GM12872 (cell line): Measurements from ENCODE around the gene RNF148.

ENCODE experiments used
- TF ChIP-seq, protein P1 (sequence below): IDR thresholded peaks from 3 replicates; pipeline ENCODE4 v1.5.1; 2011; ENCODE audit warnings: low read depth, mild to moderate bottlenecking, low read length, moderate library complexity; ENCODE audit not compliant: insufficient read depth

RNF148 gene

DNA sequence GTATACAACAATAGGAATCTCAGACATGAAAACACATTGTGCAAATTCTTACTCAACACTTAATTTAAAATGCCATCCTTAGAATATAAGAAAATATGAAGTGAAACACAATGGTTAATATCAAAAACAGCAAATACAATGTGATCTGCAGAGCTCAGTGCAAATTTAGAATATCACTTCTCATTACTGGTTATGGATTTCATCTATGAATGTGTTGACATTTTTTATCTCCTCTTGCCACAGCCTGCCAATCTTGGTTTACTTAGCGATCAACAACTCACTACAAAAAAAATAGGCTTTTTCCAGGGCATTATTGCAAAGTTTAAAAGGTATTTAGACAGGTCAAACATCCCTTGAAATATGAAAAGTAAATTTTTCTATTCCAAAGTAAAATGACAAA is 25.0 kb upstream of the RNF148 start:
- TF ChIP-seq, protein P1, sequence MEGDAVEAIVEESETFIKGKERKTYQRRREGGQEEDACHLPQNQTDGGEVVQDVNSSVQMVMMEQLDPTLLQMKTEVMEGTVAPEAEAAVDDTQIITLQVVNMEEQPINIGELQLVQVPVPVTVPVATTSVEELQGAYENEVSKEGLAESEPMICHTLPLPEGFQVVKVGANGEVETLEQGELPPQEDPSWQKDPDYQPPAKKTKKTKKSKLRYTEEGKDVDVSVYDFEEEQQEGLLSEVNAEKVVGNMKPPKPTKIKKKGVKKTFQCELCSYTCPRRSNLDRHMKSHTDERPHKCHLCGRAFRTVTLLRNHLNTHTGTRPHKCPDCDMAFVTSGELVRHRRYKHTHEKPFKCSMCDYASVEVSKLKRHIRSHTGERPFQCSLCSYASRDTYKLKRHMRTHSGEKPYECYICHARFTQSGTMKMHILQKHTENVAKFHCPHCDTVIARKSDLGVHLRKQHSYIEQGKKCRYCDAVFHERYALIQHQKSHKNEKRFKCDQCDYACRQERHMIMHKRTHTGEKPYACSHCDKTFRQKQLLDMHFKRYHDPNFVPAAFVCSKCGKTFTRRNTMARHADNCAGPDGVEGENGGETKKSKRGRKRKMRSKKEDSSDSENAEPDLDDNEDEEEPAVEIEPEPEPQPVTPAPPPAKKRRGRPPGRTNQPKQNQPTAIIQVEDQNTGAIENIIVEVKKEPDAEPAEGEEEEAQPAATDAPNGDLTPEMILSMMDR: no peak

DNA sequence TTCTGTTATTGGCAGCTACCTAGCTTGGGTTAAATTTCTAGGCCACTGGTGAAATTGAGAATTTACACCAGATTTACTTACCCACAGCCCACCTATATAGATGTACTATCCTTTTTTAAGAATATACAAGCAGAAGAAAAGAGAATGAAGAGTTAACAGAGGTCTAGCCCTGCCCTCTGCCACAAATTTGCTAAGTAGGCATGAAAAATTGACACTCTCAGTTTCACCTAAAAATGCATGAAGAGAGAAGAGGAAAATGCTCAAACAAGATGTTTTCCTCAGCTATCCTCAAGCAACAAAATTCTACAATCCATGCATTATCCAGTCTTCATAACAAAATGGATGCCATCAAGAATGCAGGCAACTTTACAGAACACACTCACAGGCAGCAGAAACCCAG is 24.6 kb upstream of the RNF148 start:
- TF ChIP-seq, protein P1: no peak

DNA sequence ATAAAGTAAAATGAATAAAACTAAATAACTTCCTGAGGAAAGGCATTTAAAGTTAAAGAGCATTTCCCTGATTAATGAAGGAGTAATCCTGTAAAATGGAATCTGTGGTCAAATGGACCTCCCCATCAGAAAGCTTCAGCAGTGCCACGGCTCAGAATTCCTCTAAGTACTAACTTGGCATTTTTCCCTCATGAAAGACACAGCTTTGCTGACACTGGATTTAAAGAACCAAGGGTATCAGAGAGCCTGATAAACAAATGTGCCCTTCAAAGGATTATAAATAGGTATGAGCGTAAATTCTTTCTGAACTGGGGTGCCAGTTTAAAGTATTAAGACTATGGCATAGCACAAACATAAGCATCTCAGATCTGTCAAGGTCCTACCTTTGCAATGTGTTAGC is 24.2 kb upstream of the RNF148 start:
- TF ChIP-seq, protein P1: no peak

DNA sequence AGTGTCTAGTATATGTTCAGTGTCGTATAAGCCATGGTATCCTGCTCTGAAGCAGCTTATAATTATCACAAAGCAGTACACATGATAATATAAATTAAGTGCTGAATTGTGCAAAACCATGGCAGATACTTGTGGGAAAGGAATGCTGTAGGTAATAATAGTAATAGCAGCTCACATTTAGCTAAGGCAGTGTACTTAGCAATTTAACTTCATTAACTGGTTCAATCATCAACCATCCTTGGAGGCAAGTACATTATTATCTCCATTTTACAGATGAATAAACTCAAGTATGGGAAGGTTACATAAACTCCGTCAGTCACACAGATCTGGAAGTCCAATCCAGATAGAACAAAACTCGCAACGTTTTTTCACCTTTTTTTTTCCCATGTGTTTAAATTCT is 21.6 kb upstream of the RNF148 start:
- TF ChIP-seq, protein P1: no peak

DNA sequence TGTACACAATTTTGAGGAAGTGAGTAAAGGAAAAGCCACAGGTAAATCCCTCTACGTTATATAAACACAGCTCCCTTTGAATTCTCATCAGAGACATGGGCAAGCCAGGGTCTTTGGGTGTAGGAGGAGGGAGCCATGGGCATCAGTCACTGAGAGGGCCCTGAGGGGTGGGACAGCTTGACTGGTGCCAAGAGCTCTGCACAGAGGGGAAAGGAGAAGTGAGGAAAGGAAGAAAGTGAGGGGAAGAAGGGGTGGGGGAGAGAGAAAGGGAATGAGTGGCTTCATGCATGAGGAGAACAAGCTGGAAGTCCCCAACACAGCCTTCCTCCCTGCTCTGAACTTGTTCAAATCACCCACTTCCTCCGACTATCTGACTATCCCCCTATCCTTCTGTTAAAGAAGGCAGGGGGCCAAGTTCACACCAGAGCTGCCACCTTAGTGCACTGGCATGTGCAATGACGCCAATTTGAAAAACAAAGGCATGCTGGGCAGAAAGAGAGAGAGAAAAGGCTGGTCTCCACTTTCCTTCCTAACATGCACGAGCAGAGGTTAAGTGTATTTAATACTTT is 16.4 kb upstream of the RNF148 start:
- TF ChIP-seq, protein P1: no peak

DNA sequence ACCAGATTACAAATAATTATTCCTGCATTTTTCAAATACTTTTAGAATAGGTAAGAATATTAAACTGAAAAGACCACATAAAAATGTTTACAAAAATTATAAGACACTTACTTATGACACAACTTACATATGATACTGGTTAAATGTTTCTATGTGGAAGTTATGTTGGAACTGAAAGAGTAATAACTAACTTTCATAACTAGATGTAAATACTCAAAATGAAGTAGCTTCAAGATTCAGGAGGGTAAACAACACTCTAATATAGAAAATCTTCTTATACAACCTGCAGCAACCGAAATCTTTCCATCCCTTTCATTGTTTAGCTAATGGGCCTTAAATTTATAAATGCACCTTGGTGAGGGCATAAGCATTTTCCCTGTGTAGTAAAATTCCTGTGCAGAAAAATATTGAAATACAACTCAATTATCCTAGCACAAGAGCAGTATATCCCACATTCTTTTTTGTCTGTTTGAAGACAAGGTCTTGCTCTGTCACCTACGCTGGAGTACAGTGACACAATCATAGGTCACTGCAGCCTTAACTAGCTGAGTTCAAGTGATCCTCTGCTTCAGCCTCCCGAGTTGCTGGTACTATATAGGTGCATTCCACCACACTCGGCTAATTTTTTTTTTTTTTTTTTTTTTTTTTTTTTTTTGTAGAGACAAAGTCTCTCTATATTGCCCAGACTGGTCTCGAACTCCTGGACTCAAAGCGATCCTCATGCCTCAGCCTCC is 14.8 kb upstream of the RNF148 start:
- TF ChIP-seq, protein P1: no peak

DNA sequence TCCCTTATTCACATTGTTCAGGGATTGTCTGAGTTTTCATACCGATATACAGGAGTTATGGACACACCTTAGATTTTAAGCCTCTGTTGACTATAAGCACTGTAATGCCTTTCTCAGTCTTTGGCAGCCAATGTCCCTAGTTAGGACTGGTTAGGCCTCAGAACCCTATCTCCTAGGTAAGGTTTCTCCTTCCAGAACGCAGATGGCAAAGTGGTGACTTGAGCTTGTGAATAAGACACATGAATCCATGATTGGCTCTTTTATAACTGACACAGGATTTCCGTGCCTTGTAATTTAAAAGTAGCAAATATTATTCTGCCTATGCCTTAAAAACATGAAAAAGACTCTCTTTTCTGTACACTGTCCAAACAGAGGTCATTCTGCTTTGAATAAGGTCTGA is 12.5 kb upstream of the RNF148 start:
- TF ChIP-seq, protein P1: no peak
